Testis (tissue), 3 donors: ENCODE results near the gene FAM222B. TPM values are rescaled to one million over a fixed set of nuclear protein-coding genes. Genes with fewer than 3 reads are reported as not detected.

Experiments
- DNase-seq: peaks from one replicate; pipeline ENCODE4 v3.0.0-alpha.2; 2019
- H3K27ac ChIP-seq, 2 donors: fragments of 200-600 bp; sonication (generic); one replicate each; pipeline ENCODE4 v1.5.1; 2019
- H3K27me3 ChIP-seq: fragments of 200-600 bp; sonication (generic); one replicate; pipeline ENCODE4 v1.5.1; 2019
- H3K36me3 ChIP-seq: fragments of 200-600 bp; sonication (generic); one replicate; pipeline ENCODE4 v1.5.1; 2017; ENCODE audit warnings: low read depth; ENCODE audit errors: missing control alignments
- H3K4me1 ChIP-seq: fragments of 200-600 bp; sonication (generic); one replicate; pipeline ENCODE4 v1.5.1; 2019
- H3K4me3 ChIP-seq, 2 donors: fragments of 200-600 bp; sonication (generic); one replicate each; pipeline ENCODE4 v1.5.1; 2017 to 2019
- H3K9me3 ChIP-seq: fragments of 200-600 bp; sonication (generic); one replicate; pipeline ENCODE4 v1.5.1; 2017
- CTCF ChIP-seq, 3 experiments: fragments of 450-650 bp in 2 of 3; fragments of 200-600 bp in 1 of 3; sonication (generic) in 1 of 3; IDR thresholded peaks; one replicate each; pipeline ENCODE4 v1.5.1; 2016 to 2019; ENCODE audit warnings: antibody characterized with exemption in 3 of 3, mild to moderate bottlenecking in 2 of 3, moderate library complexity in 1 of 3
- POLR2A ChIP-seq: fragments of 450-650 bp; IDR thresholded peaks from one replicate; pipeline ENCODE4 v1.6.1; 2017; ENCODE audit warnings: antibody characterized with exemption, mild to moderate bottlenecking, moderate library complexity
- WGBS, 2 donors: methylation state at CpG; one replicate each; pipeline ENCODE4 v1.1.5; 2018; 5-methylcytosine and 5-hydroxymethylcytosine counted together
- intact Hi-C: fragments of 100-400 bp; cut with DNase I; formaldehyde crosslinking; loops from one replicate; pipeline ENCODE4 v1.15.1; 2023; ENCODE audit warnings: low total_unique reads
- polyA plus RNA-seq: library from polyadenylated mRNA; stranded (reverse); fragments of 350-450 nt; fragmentation: Illumina TruSeq; extraction: RNeasy Lipid Tissue Mini Kit (QIAGEN cat#74804); gene quantifications from one replicate; pipeline ENCODE4 v1.2.3, GENCODE V29; 2014; ENCODE audit warnings: low read depth, low replicate concordance; ENCODE audit not compliant: insufficient read depth
- total RNA-seq, 2 donors: library from RNA; depleted of rRNA; stranded (reverse); fragments of >200 nt; gene quantifications; one replicate each; pipeline ENCODE4 v1.2.3, GENCODE V29; 2016

Gene FAM222B
- total and polyA plus RNA-seq, 3 donors from 2014 or later, result 69.6 to 84.5 (median 74.5) TPM

- Histone ChIP-seq H3K4me1 (peaks cover 5% of the 10 kb centered on the region), H3K36me3 (no peaks in the 10 kb centered on the region), H3K4me3 (no peak overlapping the region), H3K9me3 (no peaks in the 10 kb centered on the region), H3K27me3 (no peaks in the 10 kb centered on the region), H3K27ac (no peak overlapping the region)
- intact Hi-C loops, result no loop called here
- TF ChIP-seq CTCF (IDR thresholded peaks at IDR 0.05), result no peak
- no peak for TF ChIP-seq POLR2A
- 93 to 98% methylated on average over 5 of the region's 5 CpGs for WGBS, 2 donors
- DNase-seq, result no peak
Observed at GRCh38 chr17:28856028-28856574, 13.5 kb upstream of the FAM222B start.

GRCh38 chr17:28855336-28855679, 12.7 kb upstream of the FAM222B start:
- H3K36me3 ChIP-seq, result no peaks in the 10 kb centered on the region
- DNase-seq, result no peak
- no peaks in the 10 kb centered on the region for H3K9me3 ChIP-seq
- peaks cover 5% of the 10 kb centered on the region for H3K4me1 ChIP-seq
- H3K27ac ChIP-seq, result peak overlapping the region; percentile 32 to 64
- WGBS, 2 donors, result 11 to 14% methylated on average over 5 of the region's 5 CpGs
- no peaks in the 10 kb centered on the region for H3K27me3 ChIP-seq
- peak overlapping the region; percentile 70 to 73 for H3K4me3 ChIP-seq
- TF ChIP-seq CTCF (IDR thresholded peaks at IDR 0.05) (no peak), POLR2A (no peak)
- intact Hi-C loops, result no loop called here

GRCh38 chr17:28854457-28855335, 12.1 kb upstream of the FAM222B start, which contains the start of gene ERAL1:
Gene ERAL1, plus strand, starts transcription at chr17:28855016. Its CDS starts 19 bp downstream, at chr17:28855035.
- intact Hi-C loops, result no loop called here
- Histone ChIP-seq H3K36me3 (no peaks in the 10 kb centered on the region), H3K9me3 (no peaks in the 10 kb centered on the region), H3K4me1 (peaks cover 5% of the 10 kb centered on the region), H3K27me3 (no peaks in the 10 kb centered on the region), H3K27ac (peak within 1 kb of the TSS; percentile 32 to 64), H3K4me3 (peak within 1 kb of the TSS; percentile 70 to 73)
- peak in 1 of 3 experiments; percentile 1 for TF ChIP-seq CTCF (IDR thresholded peaks at IDR 0.05)
- no peak for TF ChIP-seq POLR2A
- peak; percentile 94 for DNase-seq
- WGBS, 2 donors, result 1% methylated on average over 28 to 42 of the region's 42 CpGs

GRCh38 chr17:28853295-28853694, 10.7 kb upstream of the FAM222B start:
- intact Hi-C loops, result no loop called here
- WGBS, 2 donors, result 93 to 94% methylated on average over 2 of the region's 2 CpGs
- peaks cover 5% of the 10 kb centered on the region for H3K4me1 ChIP-seq
- H3K4me3 ChIP-seq, result no peak overlapping the region
- DNase-seq, result no peak
- H3K36me3 ChIP-seq, result no peaks in the 10 kb centered on the region
- H3K27ac ChIP-seq, result no peak overlapping the region
- TF ChIP-seq POLR2A, result no peak
- no peaks in the 10 kb centered on the region for H3K27me3 ChIP-seq
- H3K9me3 ChIP-seq, result no peaks in the 10 kb centered on the region

GRCh38 chr17:28849281-28849680, 6.7 kb upstream of the FAM222B start:
- DNase-seq, result no peak
- 61 to 67% methylated on average over 5 of the region's 5 CpGs for WGBS, 2 donors
- intact Hi-C loops, result no loop called here

More at GRCh38 chr17:28849281-28849680, 6.7 kb upstream of the FAM222B start:
- Histone ChIP-seq H3K27ac (no peak overlapping the region), H3K9me3 (no peaks in the 10 kb centered on the region), H3K27me3 (no peaks in the 10 kb centered on the region), H3K4me3 (peak overlapping the region in 1 of 2 donors; percentile 7), H3K36me3 (no peaks in the 10 kb centered on the region), H3K4me1 (no peaks in the 10 kb centered on the region)
- TF ChIP-seq CTCF (IDR thresholded peaks at IDR 0.05) (peak in 1 of 3 experiments; percentile 3), POLR2A (no peak)
